SU-DHL-6 (cell line): Measurements from ENCODE around the gene SPP1.

Experiments
- H2AFZ ChIP-seq: fragments of 200-600 bp; sonication (generic); 2 replicates; pipeline ENCODE4 v1.6.1; 2014; ENCODE audit warnings: low read depth, mild to moderate bottlenecking, moderate library complexity, mixed read lengths, antibody characterized with exemption, low read length; ENCODE audit not compliant: severe bottlenecking
- H3F3A ChIP-seq: fragments of 200-600 bp; shearing (Covaris generic); 2 replicates; pipeline ENCODE4 v1.6.0; 2016; ENCODE audit warnings: antibody characterized with exemption, mild to moderate bottlenecking; ENCODE audit not compliant: insufficient read depth
- H3K27ac ChIP-seq: fragments of 200-600 bp; sonication (generic); 2 replicates; pipeline ENCODE4 v1.5.1; 2016; ENCODE audit warnings: low read depth, mild to moderate bottlenecking, low read length, moderate library complexity, mixed read lengths
- H3K27me3 ChIP-seq: fragments of 200-600 bp; sonication (generic), shearing (Covaris generic); 2 replicates; pipeline ENCODE4 v1.6.0; 2014; ENCODE audit warnings: mild to moderate bottlenecking, low read length
- H3K36me3 ChIP-seq: fragments of 200-600 bp; sonication (generic); 2 replicates; pipeline ENCODE4 v1.6.1; 2014; ENCODE audit warnings: mild to moderate bottlenecking, low read length, mixed read lengths
- H3K4me2 ChIP-seq: fragments of 300-600, 200-600 bp; shearing (Covaris generic), sonication (generic); 2 replicates; pipeline ENCODE4 v1.6.0; 2014; ENCODE audit warnings: low read length, low read depth, mild to moderate bottlenecking; ENCODE audit not compliant: poor library complexity, severe bottlenecking
- H3K4me3 ChIP-seq: fragments of 200-600 bp; sonication (generic); 2 replicates; pipeline ENCODE4 v1.5.1; 2014; ENCODE audit warnings: antibody characterized with exemption, low read length, mild to moderate bottlenecking, mixed read lengths; ENCODE audit not compliant: insufficient read depth, poor library complexity, severe bottlenecking
- H3K79me2 ChIP-seq: fragments of 200-600 bp; sonication (generic); 2 replicates; pipeline ENCODE4 v1.6.1; 2014; ENCODE audit warnings: mild to moderate bottlenecking, low read length, moderate library complexity; ENCODE audit not compliant: insufficient read depth
- H3K9ac ChIP-seq: fragments of 200-600 bp; sonication (generic); 2 replicates; pipeline ENCODE4 v1.7.0; 2014; ENCODE audit warnings: mild to moderate bottlenecking, low read length
- H3K9me2 ChIP-seq: fragments of 200-600 bp; sonication (generic); replicated peaks from 2 replicates; pipeline ENCODE4 v1.6.1; 2014; ENCODE audit warnings: low read length; ENCODE audit not compliant: insufficient read depth
- H3K9me3 ChIP-seq: fragments of 200-600 bp; sonication (generic); 2 replicates; pipeline ENCODE4 v1.6.1; 2014; ENCODE audit warnings: low read length, mixed read lengths; ENCODE audit not compliant: insufficient read depth
- H4K20me1 ChIP-seq: fragments of 200-600 bp; sonication (generic); 2 replicates; pipeline ENCODE4 v1.6.1; 2014; ENCODE audit warnings: low read depth, mild to moderate bottlenecking, antibody characterized with exemption, low read length, moderate library complexity, mixed read lengths
- EZH2phosphoT487 ChIP-seq: fragments of 200-600 bp; sonication (generic), shearing (Covaris generic); conservative IDR thresholded peaks from 2 replicates; pipeline ENCODE4 v1.6.1; 2018; ENCODE audit warnings: mild to moderate bottlenecking, antibody characterized with exemption, low read length, moderate library complexity, mixed read lengths
- TF ChIP-seq, protein P1 (sequence below): fragments of 200-600 bp; sonication (generic); IDR thresholded peaks from one replicate; pipeline ENCODE4 v1.5.1; 2017; ENCODE audit warnings: antibody characterized with exemption, mild to moderate bottlenecking, low read length, moderate library complexity; ENCODE audit not compliant: insufficient read depth, poor library complexity, severe bottlenecking

Gene SPP1

GRCh38 chr4:88015659-88016295, 40.3 kb downstream of the SPP1 start:
- Histone ChIP-seq H3K9me3 (no peaks in the 10 kb centered on the region), H3K4me3 (no peak overlapping the region), H3K27ac (no peak overlapping the region), H3K9me2 (no peaks in the 10 kb centered on the region), H3K79me2 (no peaks in the 10 kb centered on the region), H2AFZ (no peak overlapping the region), H3K4me2 (no peak overlapping the region), H3K27me3 (no peaks in the 10 kb centered on the region), H3F3A (no peaks in the 10 kb centered on the region), H4K20me1 (no peaks in the 10 kb centered on the region), H3K9ac (no peak overlapping the region), H3K36me3 (no peaks in the 10 kb centered on the region)
- TF ChIP-seq, protein P1, sequence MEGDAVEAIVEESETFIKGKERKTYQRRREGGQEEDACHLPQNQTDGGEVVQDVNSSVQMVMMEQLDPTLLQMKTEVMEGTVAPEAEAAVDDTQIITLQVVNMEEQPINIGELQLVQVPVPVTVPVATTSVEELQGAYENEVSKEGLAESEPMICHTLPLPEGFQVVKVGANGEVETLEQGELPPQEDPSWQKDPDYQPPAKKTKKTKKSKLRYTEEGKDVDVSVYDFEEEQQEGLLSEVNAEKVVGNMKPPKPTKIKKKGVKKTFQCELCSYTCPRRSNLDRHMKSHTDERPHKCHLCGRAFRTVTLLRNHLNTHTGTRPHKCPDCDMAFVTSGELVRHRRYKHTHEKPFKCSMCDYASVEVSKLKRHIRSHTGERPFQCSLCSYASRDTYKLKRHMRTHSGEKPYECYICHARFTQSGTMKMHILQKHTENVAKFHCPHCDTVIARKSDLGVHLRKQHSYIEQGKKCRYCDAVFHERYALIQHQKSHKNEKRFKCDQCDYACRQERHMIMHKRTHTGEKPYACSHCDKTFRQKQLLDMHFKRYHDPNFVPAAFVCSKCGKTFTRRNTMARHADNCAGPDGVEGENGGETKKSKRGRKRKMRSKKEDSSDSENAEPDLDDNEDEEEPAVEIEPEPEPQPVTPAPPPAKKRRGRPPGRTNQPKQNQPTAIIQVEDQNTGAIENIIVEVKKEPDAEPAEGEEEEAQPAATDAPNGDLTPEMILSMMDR, result no peak
- TF ChIP-seq EZH2phosphoT487, result no peak

- H3K4me2 ChIP-seq, result no peak overlapping the region
- no peaks in the 10 kb centered on the region for H3K79me2 ChIP-seq
- TF ChIP-seq, protein P1, result no peak
- no peak for TF ChIP-seq EZH2phosphoT487
- no peaks in the 10 kb centered on the region for H3K27me3 ChIP-seq
- H3K9ac ChIP-seq, result no peak overlapping the region
- no peaks in the 10 kb centered on the region for H4K20me1 ChIP-seq
- no peaks in the 10 kb centered on the region for H3K9me2 ChIP-seq
- no peaks in the 10 kb centered on the region for H3F3A ChIP-seq
- no peak overlapping the region for H3K27ac ChIP-seq
- H3K9me3 ChIP-seq, result no peaks in the 10 kb centered on the region
- no peak overlapping the region for H2AFZ ChIP-seq
- H3K4me3 ChIP-seq, result no peak overlapping the region
- no peaks in the 10 kb centered on the region for H3K36me3 ChIP-seq
Measured at GRCh38 chr4:88017516-88018297, 42.2 kb downstream of the SPP1 start.

GRCh38 chr4:88018466-88018865, 43.0 kb downstream of the SPP1 start:
- Histone ChIP-seq H2AFZ (no peak overlapping the region), H3K27me3 (no peaks in the 10 kb centered on the region), H3K9me2 (no peaks in the 10 kb centered on the region), H3K9me3 (no peaks in the 10 kb centered on the region), H3F3A (no peaks in the 10 kb centered on the region), H3K79me2 (no peaks in the 10 kb centered on the region), H3K36me3 (no peaks in the 10 kb centered on the region), H3K27ac (no peak overlapping the region), H3K4me3 (no peak overlapping the region), H3K4me2 (no peak overlapping the region), H4K20me1 (no peaks in the 10 kb centered on the region), H3K9ac (no peak overlapping the region)
- no peak for TF ChIP-seq EZH2phosphoT487
- TF ChIP-seq, protein P1, result no peak
